HFFc6 (cell line): ENCODE measurements around the gene ABHD1. TPM values are rescaled to one million over a fixed set of nuclear protein-coding genes. Genes with fewer than 3 reads are reported as not detected.

ENCODE experiments used
- DNase-seq: peaks from one replicate; pipeline ENCODE4 v3.0.0-alpha.2; 2018
- H3K27ac Mint-ChIP-seq: 2 replicates; pipeline ENCODE4 v1.8.0; 2020; ENCODE audit warnings: mild to moderate bottlenecking, mixed read lengths
- H3K27me3 Mint-ChIP-seq: 2 replicates; pipeline ENCODE4 v1.8.0; 2021; ENCODE audit warnings: mild to moderate bottlenecking, moderate library complexity, mixed read lengths; ENCODE audit not compliant: insufficient read depth
- H3K36me3 Mint-ChIP-seq: 2 replicates; pipeline ENCODE4 v1.8.0; 2021; ENCODE audit warnings: low read depth, mixed read lengths
- H3K4me1 Mint-ChIP-seq: 2 replicates; pipeline ENCODE4 v1.8.0; 2020; ENCODE audit warnings: low read depth, mixed read lengths
- H3K4me3 Mint-ChIP-seq: 2 replicates; pipeline ENCODE4 v1.8.0; 2020; ENCODE audit warnings: mild to moderate bottlenecking, moderate library complexity, mixed read lengths
- H3K9me3 Mint-ChIP-seq: 2 replicates; pipeline ENCODE4 v1.8.0; 2020; ENCODE audit warnings: mild to moderate bottlenecking, mixed read lengths
- total RNA-seq, 6 experiments: library from RNA; stranded (reverse); fragmentation: NEBNext Ultra II Directional; extraction: Animal tissue kit (Norgen Biotek cat#: 25700); gene quantifications; 2 replicates in 1 of 6; 3 replicates in 5 of 6; pipeline ENCODE4 v1.2.3, GENCODE V29; 2021
- TF ChIP-seq, protein P1 (sequence below): fragments of 200-600 bp; sonication (generic); IDR thresholded peaks from 2 replicates; pipeline ENCODE4 v1.5.0; 2021; ENCODE audit warnings: antibody characterized with exemption, mild to moderate bottlenecking

The ABHD1 gene
- total RNA-seq, 6 experiments from 2014 or later, result not detected

DNA sequence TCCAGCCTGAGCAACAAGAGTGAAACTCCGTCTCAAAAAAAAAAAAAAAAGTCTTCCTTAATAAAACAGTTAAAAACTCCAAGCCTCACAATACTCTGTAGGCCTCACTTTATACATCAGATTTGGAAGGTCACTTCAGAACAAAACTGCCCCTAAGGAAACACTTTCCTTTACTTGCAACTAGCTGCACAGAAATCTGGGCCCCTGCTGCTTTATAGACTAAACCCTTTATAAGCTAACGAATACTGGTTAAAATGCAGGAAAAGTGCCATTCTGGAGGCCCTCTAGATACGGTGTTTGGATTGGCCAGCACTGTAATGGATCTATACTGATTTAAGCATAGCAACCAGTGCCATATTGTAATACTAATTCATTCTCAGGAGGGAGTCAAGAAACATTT, 1.5 kb downstream of the ABHD1 start:
- no peaks in the 10 kb centered on the region for H3K9me3 Mint-ChIP-seq
- H3K27ac Mint-ChIP-seq, result no peak overlapping the region

DNA sequence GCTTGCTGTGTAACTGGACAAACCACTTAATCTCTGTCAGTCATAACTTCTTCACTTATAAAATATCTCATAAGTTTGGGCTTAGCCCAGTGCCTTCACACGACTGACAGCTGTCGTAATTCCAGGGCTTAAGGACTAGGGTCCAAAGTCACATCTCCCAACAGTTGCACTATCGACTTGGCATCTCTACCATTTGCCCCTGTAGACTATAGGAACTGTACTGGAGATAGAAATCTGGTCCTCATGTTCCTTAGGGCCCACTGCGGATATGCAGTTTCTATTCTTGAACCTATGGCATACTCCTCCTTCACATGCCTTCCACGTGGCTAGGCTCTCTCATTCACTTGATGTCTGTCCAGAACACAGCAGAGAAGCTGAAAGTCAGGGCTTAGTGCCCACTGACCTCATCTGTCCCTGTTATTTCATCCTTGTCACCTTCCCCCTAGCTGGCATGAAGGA, 2.7 kb downstream of the ABHD1 start:
- H3K9me3 Mint-ChIP-seq, result no peaks in the 10 kb centered on the region
- H3K4me1 Mint-ChIP-seq, result no peaks in the 10 kb centered on the region
- TF ChIP-seq, protein P1, sequence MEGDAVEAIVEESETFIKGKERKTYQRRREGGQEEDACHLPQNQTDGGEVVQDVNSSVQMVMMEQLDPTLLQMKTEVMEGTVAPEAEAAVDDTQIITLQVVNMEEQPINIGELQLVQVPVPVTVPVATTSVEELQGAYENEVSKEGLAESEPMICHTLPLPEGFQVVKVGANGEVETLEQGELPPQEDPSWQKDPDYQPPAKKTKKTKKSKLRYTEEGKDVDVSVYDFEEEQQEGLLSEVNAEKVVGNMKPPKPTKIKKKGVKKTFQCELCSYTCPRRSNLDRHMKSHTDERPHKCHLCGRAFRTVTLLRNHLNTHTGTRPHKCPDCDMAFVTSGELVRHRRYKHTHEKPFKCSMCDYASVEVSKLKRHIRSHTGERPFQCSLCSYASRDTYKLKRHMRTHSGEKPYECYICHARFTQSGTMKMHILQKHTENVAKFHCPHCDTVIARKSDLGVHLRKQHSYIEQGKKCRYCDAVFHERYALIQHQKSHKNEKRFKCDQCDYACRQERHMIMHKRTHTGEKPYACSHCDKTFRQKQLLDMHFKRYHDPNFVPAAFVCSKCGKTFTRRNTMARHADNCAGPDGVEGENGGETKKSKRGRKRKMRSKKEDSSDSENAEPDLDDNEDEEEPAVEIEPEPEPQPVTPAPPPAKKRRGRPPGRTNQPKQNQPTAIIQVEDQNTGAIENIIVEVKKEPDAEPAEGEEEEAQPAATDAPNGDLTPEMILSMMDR, result no peak
- peaks cover 6% of the 10 kb centered on the region; the same call in 1 of the 2 replicates for H3K36me3 Mint-ChIP-seq
- DNase-seq, result no peak
- no peak overlapping the region for H3K4me3 Mint-ChIP-seq
- H3K27ac Mint-ChIP-seq, result no peak overlapping the region
- H3K27me3 Mint-ChIP-seq, result peaks cover 26% of the 10 kb centered on the region

More for the DNA sequence above, 1.5 kb downstream of the ABHD1 start:
- DNase-seq, result no peak
- Mint-ChIP-seq H3K27me3 (peaks cover 37% of the 10 kb centered on the region), H3K36me3 (no peaks in the 10 kb centered on the region), H3K4me1 (no peaks in the 10 kb centered on the region), H3K4me3 (no peak overlapping the region)
- TF ChIP-seq, protein P1, result no peak

GRCh38 chr2:27127883-27128667, 4.5 kb downstream of the ABHD1 start:
- no peak for DNase-seq
- Mint-ChIP-seq H3K27ac (no peak overlapping the region), H3K27me3 (peaks cover 13% of the 10 kb centered on the region), H3K4me1 (peaks cover 4% of the 10 kb centered on the region), H3K36me3 (peaks cover 7% of the 10 kb centered on the region; the same call in 1 of the 2 replicates), H3K4me3 (no peak overlapping the region), H3K9me3 (no peaks in the 10 kb centered on the region)
- TF ChIP-seq, protein P1, result no peak

- Mint-ChIP-seq H3K36me3 (peaks cover 7% of the 10 kb centered on the region; the same call in 1 of the 2 replicates), H3K27me3 (peaks cover 8% of the 10 kb centered on the region), H3K9me3 (no peaks in the 10 kb centered on the region), H3K4me3 (no peak overlapping the region), H3K4me1 (peaks cover 13% of the 10 kb centered on the region), H3K27ac (no peak overlapping the region)
- TF ChIP-seq, protein P1, result no peak
- no peak for DNase-seq
Observed at GRCh38 chr2:27128668-27129571, 5.3 kb downstream of the ABHD1 start.

DNA sequence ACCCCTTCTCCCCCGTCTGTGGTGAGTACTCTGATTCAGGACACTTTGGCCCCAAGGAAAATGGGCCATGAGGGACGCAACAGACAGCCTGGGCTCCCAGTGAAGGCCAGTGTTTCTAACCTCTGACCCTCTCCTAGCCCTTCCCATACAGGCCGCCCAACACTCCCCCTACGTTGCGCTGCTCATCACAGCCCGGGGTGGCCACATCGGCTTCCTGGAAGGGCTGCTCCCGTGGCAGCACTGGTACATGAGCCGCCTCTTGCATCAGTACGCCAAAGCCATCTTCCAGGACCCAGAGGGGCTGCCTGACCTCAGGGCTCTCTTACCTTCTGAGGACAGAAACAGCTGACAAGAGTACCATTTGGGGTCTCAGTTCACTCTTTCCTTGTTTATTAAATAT, 6.8 kb downstream of the ABHD1 start:
- no peaks in the 10 kb centered on the region for H3K9me3 Mint-ChIP-seq
- H3K4me3 Mint-ChIP-seq, result no peak overlapping the region
- H3K4me1 Mint-ChIP-seq, result peaks cover 13% of the 10 kb centered on the region
- DNase-seq, result no peak
- TF ChIP-seq, protein P1, result no peak
- peaks cover 1% of the 10 kb centered on the region for H3K27me3 Mint-ChIP-seq
- no peak overlapping the region for H3K27ac Mint-ChIP-seq
- peaks cover 7% of the 10 kb centered on the region; the same call in 1 of the 2 replicates for H3K36me3 Mint-ChIP-seq
